Embryonic facial prominence (tissue), 1 donor: ENCODE data around the gene GPR39.
"Not testable (repeated sequence)": the region's sequence is repeated elsewhere in the genome, so short reads cannot be mapped to it uniquely, and the experiment has no call there.

Experiments
- DNase-seq: peaks from one replicate; pipeline ENCODE4 v3.0.0-alpha.2; 2016; ENCODE audit errors: extremely low spot score

The GPR39 gene

DNA sequence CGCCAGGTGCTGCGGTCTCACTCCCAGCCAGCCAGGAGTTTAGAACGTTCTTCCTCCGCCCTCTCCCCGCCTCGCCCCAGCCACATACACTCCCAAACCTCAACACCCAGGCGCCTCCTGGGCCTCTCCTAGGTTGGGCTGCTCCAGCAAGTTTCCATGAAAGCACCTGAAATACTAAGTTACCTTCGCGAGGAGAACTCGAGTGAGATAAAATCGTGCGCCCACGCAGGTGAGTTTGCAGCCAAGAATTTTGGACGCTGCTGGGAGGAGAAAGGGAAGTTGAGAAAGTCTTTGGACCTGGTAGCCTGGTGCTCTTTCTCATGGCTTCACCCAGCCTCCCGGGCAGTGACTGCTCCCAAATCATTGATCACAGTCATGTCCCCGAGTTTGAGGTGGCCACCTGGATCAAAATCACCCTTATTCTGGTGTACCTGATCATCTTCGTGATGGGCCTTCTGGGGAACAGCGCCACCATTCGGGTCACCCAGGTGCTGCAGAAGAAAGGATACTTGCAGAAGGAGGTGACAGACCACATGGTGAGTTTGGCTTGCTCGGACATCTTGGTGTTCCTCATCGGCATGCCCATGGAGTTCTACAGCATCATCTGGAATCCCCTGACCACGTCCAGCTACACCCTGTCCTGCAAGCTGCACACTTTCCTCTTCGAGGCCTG, at the start of gene GPR39:
Gene GPR39 (plus strand): TSS at position 83 of the 673 bp plus-strand sequence.
- DNase-seq, result no peak

DNA sequence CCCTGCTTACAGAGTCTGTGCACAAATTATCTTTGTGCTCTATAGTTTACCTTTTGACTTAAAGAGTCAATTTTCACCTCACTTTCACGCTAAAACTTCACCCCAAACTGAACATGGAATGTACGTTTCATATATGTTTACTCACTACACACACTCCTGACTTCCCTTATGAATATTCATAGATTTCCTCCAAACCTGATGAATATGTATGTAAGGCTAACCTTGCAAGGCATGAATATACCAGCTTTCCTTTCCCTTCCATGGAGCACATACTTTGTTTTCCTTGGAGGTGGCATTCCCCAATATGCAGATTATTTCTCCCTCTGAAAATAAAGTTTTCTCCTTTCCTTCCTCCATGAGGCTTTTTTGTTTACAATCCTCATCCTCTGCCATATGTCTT, 48.4 kb upstream of the GPR39 start:
- DNase-seq, result no peak

DNA sequence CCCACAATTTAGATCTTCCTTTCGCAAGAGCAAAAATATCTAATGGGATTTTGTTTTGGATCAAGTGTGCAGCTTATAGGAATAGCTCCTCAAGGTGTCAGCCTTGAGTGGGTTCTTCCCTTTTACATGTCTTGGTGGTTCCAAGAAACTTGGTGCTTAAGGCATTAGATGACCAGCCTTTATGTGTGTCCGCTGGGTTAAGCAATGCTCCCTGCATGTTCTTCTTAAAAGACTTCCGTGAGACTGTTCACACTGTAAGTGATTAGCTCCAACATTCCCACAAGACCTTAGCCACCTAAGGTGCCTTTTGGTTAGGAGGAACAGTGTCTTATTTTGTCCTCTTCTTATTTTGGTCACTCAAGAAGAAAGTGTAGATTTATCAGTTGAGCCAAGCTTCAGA, 44.3 kb upstream of the GPR39 start:
- no peak for DNase-seq

DNA sequence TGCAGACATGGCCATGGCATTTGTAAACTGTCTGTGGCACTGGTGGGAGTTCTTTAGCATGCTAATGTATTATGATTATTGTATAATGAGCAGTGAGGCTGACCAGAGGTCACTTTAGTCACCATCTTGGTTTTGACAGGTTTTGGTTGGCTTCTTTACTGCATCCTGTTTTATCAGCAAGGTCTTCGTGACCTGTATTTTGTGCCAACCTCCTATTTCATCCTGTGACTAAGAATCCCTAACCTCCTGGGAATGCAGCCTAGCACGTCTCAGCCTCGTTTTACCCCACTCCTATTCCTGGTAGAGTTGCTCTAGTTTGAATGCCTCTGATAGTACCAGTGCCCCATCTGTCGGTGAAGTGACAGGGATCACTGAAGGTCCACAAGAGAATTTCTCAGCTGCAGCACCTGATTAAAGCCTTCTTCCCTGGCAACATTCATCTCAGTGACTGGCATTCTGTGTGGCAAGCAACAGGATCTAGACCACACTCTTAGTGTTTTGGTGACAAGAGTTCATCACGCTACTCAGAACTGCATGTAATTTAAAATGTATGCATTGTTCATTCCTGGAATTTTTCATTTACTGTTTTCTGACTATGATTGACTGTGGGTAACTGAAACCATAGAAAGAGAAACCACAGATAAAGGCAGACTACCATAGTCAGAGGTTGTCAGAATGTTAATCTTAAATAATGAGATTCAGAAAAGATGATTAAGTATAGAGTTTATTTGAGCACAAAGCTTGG, 43.0 kb upstream of the GPR39 start:
- DNase-seq, result no peak

DNA sequence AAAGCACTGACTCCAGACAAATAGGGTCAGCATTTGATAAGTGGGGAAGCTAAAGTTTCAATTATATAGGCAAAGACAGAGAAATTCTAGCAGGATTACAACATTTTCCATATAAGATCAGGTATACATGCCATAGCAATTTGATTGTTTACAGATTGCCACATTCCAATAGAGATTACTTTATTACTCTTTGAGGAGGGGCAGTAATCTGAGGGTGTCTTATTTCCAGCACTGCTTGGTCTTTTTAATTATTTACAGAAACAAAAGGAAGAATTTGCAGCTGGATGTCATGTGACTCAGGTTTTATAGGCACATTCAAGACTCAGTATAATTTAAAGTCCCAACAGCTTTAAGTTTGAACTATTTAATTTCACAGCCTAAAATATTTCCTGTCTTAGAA, 42.5 kb upstream of the GPR39 start:
- no peak for DNase-seq

DNA sequence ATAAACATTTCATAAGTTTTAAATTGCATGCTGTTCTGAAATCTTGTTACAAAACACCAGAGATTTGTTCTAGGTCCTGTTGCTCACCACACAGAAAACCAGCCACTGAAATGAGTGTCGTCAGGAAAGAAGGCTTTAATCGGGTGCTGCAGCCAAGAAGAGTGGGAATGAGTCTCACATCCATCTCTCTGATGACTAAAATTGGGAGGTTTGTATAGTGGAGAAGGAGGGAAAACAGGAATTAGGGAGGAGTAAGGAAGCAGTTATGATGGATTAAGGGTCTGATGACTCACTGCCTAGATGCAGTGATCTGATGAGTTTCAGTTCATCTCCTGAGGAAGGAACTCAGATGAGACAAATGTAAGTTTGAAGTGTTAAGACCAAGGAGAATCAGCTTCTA, 42.1 kb upstream of the GPR39 start:
- DNase-seq, result no peak

DNA sequence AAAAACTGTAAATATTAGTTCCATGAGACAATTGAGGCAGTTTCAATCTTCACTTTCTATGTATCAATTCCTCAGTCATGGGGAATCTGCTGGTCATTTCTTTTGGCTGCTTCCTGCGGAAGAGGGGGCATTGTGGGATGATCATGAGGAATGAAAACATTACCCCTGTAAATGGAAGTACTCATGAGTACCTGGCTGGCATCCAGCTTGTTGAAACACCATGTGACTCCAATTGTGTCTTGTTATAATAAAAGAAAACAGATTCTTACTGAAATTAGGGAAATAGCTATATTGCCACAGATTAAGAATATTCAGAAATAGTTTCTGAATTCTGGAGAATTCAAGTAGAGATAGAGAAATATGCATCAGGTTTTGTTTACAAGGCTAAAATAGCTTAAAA, 41.6 kb upstream of the GPR39 start:
- no peak for DNase-seq

DNA sequence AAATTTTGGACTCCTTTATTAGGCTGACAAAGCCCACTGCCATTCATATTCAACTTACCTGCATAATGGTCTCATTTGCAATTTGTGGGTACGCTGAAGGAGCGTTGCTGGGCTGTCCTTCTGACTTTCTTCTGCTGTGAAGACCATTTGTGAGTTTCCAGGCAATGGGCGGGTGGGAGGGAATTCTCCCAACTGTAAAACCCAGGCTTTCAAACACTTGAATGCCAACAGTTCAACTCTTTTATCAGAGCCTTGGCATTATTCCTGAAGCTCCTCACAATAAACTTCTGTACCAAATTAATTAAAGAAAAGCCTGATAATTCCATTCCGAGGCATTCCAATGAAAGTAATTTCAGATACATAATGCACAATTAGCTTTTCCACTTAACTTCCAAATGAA, 35.2 kb upstream of the GPR39 start:
- no peak for DNase-seq

DNA sequence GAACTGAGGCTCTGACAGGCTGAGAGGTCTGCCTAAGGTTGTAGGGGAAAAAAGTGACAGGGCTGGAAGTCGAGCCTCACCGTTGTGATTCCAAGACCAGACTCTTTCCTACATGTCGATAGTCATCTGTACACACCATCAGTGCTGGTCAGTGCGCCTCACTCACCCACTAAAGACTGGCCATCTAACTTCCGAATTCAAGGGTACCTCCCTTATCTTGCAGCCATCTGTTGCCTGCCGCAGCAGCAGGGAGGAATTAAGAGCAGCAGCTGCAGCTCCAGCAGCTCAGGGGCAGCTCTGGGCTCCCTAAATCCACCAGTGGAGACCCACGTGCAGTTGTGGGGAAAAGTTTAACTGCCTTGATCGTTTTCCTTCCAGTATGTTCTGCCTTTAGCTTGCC, 32.6 kb upstream of the GPR39 start:
- no peak for DNase-seq

DNA sequence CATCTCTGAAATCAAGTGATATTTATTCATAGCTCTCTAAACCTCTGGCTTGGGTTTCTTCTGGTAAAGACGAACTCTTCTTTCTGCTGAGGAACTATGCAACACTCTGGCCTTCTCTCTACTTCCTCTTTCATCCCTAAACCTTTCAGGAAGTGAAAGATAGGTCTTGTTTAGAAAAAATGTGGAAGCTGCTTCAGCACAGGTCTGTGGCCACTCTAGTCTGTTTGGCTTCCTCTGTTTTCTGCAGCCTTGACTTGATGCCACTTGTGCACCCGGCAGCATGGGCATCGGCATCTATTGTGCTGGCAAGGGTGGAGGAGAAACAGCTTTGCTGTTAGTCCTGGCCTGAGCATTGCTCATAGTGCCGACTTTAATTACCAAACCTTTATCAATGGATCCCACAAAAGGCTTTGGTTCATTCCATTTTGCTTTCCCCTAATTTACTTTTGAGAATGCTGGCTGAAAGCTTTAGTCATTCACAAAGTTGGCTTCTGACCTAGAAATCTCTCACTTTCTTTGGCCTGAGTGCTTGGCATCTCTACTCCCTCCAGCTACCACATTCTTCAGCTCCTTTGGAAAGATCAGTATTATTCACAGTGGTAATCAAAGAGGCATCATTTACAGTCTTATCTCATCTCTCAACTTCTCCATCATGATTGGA, 32.0 kb upstream of the GPR39 start:
- no peak for DNase-seq

DNA sequence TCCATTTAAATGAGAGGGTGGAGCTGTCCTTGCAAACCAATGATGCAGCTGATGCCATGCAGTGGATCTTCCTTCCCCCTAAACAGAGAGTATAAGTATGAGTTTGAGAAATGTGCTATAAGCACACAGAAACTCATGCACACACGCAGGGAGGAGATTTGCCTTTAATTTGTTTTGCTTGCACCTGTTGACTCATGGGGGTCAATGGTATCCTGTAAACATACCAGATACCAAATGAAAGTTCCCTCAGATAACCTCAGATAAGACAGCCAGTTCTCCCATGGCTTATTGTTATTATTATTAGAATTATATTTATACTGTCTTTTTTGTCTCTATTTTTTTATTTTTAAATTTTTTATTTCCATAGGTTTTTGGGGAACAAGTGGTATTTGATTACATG, 29.5 kb upstream of the GPR39 start:
- DNase-seq, result no peak

DNA sequence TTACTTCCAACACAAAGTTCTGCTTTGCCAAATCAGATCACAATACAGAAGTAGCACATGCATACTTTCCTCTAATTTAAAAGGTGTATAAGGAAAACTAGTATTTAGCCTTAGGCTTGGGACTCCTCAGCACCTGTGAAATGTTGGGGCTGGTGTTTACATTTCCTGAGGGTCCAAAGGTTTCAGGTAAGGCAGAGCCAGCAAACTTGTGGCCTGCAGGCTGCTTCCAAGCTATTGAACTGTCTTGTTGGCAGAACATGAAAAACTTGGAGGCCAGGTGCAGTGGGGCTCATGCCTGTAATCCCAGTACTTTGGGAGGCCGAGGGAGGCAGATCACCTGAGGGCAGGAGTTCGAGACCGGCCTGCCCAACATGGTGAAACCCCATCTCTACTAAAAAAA, 26.5 kb upstream of the GPR39 start:
- no peak for DNase-seq

DNA sequence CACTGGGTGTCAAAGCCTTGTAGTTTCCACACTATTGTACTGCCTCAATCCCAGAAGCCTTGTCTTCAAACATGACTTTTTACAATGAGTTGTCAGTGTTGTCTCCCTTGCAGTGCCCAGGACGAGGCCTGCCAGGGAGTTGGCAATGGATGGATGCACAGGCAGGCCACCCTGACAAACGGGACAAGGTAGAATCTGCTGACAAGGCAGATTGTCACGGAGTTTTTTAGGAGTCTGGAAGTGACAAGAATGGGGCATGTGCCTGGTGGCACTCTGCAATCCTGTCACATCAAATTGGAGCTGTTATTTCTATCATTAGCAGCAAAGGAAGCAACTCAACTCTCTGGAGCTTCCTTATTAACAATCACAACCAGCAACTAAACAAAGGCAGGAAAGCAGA, 25.2 kb upstream of the GPR39 start:
- DNase-seq, result no peak

DNA sequence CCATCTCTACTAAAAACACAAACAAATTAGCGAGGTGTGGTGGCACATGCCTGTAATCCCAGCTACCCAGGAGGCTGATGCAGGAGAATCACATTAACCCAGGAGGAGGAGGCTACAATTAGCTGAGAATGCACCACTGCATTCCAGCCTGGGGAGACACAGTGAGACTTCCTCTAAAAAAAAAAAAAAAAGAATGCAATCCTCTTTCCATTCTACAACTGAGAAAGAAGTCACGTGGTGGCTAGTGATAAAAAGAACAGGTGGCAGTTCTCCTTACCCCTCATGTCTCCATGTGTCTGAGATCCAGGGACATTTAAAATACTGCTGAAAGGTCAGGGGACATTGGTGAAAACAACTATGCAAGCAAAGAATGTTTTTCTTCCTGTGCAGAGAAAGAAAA, 24.4 kb upstream of the GPR39 start:
- no peak for DNase-seq

DNA sequence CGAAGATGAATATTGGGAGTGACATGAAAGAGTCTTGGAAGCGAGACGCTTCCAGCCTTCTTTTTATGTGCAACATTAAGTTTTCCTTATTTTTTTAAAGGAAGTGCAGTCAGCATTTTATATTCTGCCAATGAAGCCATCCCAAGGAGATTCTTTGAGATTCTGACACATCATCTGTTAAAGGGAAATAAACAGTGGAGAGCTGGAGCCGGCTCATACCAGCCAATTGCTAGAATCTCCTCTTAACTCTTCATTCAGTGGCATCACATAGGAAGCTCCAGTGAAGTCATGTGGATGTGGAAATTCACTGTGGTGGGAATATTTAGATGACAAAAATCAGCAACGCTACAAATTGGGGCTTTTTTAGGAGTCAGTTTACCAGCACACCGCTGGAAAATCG, 23.7 kb upstream of the GPR39 start:
- no peak for DNase-seq

DNA sequence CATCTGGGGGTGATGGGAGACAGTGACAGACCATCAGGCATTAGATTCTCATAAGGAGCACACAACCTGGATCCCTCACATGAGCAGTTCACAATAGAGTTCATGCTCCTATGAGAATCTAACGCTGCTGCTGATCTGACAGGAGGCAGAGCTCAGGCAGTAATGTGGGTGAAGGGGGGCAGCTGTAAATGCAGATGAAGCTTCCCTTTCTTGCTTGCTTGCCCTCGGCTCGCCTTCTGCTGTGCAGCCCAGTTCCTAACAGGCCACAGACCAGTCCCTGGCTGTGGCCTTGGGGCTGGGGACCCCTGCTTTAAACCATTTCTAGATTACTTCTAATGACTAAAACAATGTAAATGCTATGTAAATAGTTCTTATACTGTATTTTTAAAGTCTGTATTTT, 19.6 kb upstream of the GPR39 start:
- DNase-seq, result not testable (repeated sequence)

DNA sequence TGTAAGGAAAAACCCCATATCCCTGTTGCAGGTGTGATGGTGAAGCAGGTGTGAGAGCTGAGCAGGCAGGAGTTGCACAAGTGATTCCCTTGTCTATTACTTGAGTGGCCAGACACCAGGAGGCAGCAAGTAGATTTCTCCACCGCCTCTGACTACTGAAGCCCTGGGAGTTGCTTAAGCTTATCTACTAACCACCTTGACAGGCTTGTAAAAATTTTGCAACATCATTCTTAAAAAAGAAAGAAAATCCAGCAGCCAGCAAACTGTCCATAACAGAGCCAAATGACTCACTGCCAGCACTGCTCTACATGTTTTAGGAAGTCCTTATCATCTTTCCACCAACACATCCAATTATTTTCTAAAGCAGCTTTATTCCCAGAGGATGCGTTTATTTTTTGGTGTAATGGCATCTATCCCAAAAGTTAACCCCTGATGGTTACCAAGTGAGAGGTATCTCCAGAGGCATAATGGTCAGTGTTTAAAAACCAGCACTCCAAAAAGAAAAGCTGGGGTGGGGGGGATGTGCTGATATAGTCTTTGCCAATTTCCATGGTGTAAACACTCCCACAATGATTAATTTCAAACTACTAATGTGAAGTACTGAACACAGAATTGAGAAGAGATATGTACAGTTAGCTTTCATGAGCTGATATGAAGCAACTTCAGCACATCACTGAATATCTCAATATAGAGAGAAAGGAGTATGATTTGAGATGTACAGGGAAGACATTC, 16.3 kb upstream of the GPR39 start:
- no peak for DNase-seq

DNA sequence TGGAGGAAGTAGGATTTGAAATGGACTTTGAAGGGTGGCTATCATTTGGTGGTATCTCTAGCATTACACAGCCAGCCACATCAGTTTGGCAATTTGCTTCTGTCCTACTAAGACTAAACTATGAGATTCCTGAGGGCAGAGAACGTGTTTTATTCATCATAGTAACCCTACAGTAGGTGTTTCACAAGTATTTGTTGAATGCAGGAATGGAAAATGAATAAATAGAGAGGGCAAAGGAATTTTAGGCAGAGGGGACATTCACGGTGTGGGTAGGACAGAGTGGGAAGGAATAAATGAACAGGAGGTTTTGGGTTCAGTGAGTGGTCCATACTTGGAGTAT, 15.7 kb upstream of the GPR39 start:
- DNase-seq, result no peak

DNA sequence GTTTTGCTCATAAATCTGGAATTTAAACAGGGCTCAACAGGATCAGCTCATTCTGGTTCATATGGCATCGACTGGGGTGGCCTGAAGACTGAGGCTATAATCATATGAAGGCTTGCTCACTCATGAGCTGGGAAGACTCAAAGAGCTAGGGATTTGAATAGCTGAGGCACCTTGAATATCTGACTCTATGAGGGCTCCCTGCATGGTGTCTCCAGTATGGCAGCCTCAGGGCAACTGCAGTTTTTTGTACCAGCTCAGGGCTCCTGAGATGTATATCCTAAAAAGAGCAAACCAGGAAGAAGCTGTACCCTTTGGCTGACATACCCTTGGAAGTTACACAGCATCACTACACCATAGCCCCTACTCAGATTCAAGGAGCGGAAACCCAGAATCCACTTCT, 15.3 kb upstream of the GPR39 start:
- no peak for DNase-seq

DNA sequence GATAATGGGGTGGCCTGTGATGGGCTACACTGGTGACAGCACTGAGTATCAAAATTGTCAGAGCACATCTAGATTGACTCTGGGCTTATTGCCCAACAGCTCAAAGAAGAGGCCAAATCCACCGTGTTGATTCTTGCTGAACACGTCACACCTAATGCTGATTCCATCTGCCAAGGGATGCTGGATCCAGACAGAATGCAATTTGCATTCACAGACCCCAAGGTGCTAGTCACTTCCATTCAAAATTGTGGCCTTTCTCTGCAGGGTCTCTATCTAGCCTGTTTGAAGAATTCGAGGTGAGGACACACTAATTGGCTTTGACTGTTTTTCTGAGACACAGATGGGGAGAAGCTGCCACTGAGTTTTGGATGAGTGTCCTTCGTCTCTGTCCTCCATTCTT, 13.5 kb upstream of the GPR39 start:
- DNase-seq, result no peak

DNA sequence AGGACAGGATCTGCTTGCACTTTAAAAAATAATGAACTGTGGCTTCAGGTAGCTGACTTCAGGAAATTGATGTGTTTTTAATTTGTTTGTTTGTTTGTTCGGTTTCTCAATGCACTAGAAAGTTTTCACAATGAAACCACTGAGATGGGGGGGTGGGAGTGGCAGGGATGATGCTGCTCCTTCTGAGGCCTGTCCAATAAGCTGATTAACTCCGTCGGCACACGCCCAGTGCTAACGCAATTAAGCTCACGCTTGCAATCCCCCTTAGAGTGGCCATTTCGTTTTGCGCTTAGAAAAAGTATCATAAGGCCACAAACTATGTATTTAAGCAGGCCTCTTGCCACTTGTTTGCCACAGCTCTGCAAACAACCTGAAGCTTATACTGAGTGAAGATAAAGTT, 12.5 kb upstream of the GPR39 start:
- no peak for DNase-seq

DNA sequence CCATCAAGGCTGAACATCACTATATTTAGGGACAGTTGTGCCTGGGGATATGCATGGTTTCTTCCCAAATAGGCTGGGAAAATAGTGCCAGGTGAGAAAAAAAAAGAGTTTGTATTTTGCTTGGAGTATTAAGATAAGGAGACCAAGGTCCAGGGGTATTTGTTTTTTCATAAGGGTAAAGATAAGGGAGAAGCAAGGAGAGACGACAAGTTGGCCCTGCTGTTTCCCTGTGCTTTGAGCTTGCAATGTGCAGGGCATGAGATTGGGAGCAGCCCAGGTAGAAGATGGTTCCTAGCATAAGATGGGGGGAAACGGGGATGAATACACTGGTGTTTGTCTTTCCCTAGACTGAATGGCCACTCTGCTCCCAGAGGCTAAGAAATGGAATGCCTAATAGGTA, 8.8 kb upstream of the GPR39 start:
- DNase-seq, result no peak

DNA sequence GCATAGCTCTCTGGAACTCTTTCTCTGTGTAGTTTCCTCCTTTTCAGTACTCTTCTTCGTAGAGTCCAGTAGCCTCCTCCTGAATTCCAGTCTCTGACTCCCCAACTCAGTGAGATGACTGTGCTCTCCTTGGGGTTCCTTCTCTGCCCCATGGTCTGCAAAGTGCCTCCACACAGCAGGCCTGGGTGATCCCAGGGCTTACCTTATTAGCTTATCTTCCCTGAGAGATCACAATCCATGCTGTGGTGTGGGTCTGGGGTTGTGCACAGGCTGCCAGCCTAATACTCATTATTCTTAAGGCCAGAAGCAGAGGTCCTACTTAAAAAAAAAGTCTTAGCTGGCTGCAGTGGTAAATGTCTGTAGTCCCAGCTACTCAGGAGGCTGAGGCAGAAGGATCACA, 4.6 kb upstream of the GPR39 start:
- no peak for DNase-seq
